Lower leg skin (tissue), 3 donors: ENCODE results near the gene ERFE.

Experiments used
- CTCF ChIP-seq, 3 donors: fragments of 450-650 bp; IDR thresholded peaks; one replicate each; pipeline ENCODE4 v1.5.1; 2016; ENCODE audit warnings: antibody characterized with exemption in 3 of 3, mild to moderate bottlenecking in 3 of 3, moderate library complexity in 2 of 3
- POLR2A ChIP-seq, 2 donors: fragments of 450-650 bp; IDR thresholded peaks; one replicate each; pipeline ENCODE4 v1.6.1; 2016 to 2017; ENCODE audit warnings: antibody characterized with exemption in 2 of 2, mild to moderate bottlenecking in 1 of 2, moderate library complexity in 1 of 2

- TF ChIP-seq POLR2A (IDR thresholded peaks at IDR 0.05) = no peak
- no peak for TF ChIP-seq CTCF (IDR thresholded peaks at IDR 0.05)
Observed at GRCh38 chr2:238117199-238118154, 41.3 kb upstream of the ERFE start.
